ENCODE results near the gene SNX18.
"Not testable (repeated sequence)": the region's sequence is repeated elsewhere in the genome, so short reads cannot be mapped to it uniquely, and the experiment has no call there.

SNX18 gene

GRCh38 chr5:54533541-54534190, 16.1 kb downstream of the SNX18 start:
- Histone ChIP-seq H3K9ac (ENCODE audit: low read length) (peak overlapping the region; percentile 28), H3K27me3 (ENCODE audit: control insufficient read depth, insufficient read depth, low read length) (no peaks in the 10 kb centered on the region), H3K4me1 (ENCODE audit: control insufficient read depth, low read depth, low read length) (peaks cover 14% of the 10 kb centered on the region), H3K36me3 (ENCODE audit: control insufficient read depth, low read depth, low read length) (no peaks in the 10 kb centered on the region), H3K9me3 (ENCODE audit: control insufficient read depth, low read depth, low read length) (no peaks in the 10 kb centered on the region), H3K4me3 (ENCODE audit: low read length) (no peak overlapping the region), H3K27ac (ENCODE audit: low read length) (no peak overlapping the region)

- Histone ChIP-seq H3K9ac (ENCODE audit: low read length) (peak overlapping the region; percentile 28), H3K27ac (ENCODE audit: low read length) (no peak overlapping the region), H3K36me3 (ENCODE audit: control insufficient read depth, low read depth, low read length) (no peaks in the 10 kb centered on the region), H3K4me1 (ENCODE audit: control insufficient read depth, low read depth, low read length) (peaks cover 14% of the 10 kb centered on the region), H3K4me3 (ENCODE audit: low read length) (no peak overlapping the region), H3K9me3 (ENCODE audit: control insufficient read depth, low read depth, low read length) (no peaks in the 10 kb centered on the region), H3K27me3 (ENCODE audit: control insufficient read depth, insufficient read depth, low read length) (no peaks in the 10 kb centered on the region)
Measured at GRCh38 chr5:54534191-54535004, 16.8 kb downstream of the SNX18 start.

- Histone ChIP-seq H3K36me3 (ENCODE audit: control insufficient read depth, low read depth, low read length) (no peaks in the 10 kb centered on the region), H3K9ac (ENCODE audit: low read length) (no peak overlapping the region), H3K27ac (ENCODE audit: low read length) (no peak overlapping the region), H3K9me3 (ENCODE audit: control insufficient read depth, low read depth, low read length) (no peaks in the 10 kb centered on the region), H3K4me3 (ENCODE audit: low read length) (no peak overlapping the region), H3K4me1 (ENCODE audit: control insufficient read depth, low read depth, low read length) (peaks cover 14% of the 10 kb centered on the region), H3K27me3 (ENCODE audit: control insufficient read depth, insufficient read depth, low read length) (no peaks in the 10 kb centered on the region)
Measured at GRCh38 chr5:54535149-54535844, 17.7 kb downstream of the SNX18 start.

GRCh38 chr5:54536375-54536774, 18.8 kb downstream of the SNX18 start:
- H3K36me3 ChIP-seq (ENCODE audit: control insufficient read depth, low read depth, low read length); H3K27me3 ChIP-seq (ENCODE audit: control insufficient read depth, insufficient read depth, low read length); H3K27ac ChIP-seq (ENCODE audit: low read length): not testable (repeated sequence)

GRCh38 chr5:54536861-54537260, 19.3 kb downstream of the SNX18 start:
- H3K9me3 ChIP-seq (ENCODE audit: control insufficient read depth, low read depth, low read length); H3K9ac ChIP-seq (ENCODE audit: low read length); H3K27ac ChIP-seq (ENCODE audit: low read length); H3K27me3 ChIP-seq (ENCODE audit: control insufficient read depth, insufficient read depth, low read length); H3K36me3 ChIP-seq (ENCODE audit: control insufficient read depth, low read depth, low read length); H3K4me3 ChIP-seq (ENCODE audit: low read length): not testable (repeated sequence)
- H3K4me1 ChIP-seq (ENCODE audit: control insufficient read depth, low read depth, low read length) = peaks cover 14% of the 10 kb centered on the region

More at GRCh38 chr5:54536375-54536774, 18.8 kb downstream of the SNX18 start:
- H3K4me1 ChIP-seq (ENCODE audit: control insufficient read depth, low read depth, low read length) = peaks cover 14% of the 10 kb centered on the region
- not testable (repeated sequence) for H3K9ac ChIP-seq (ENCODE audit: low read length); H3K9me3 ChIP-seq (ENCODE audit: control insufficient read depth, low read depth, low read length); H3K4me3 ChIP-seq (ENCODE audit: low read length)

- no peaks in the 10 kb centered on the region for H3K27me3 ChIP-seq (ENCODE audit: control insufficient read depth, insufficient read depth, low read length)
- H3K27ac ChIP-seq (ENCODE audit: low read length) = no peak overlapping the region
- H3K9ac ChIP-seq (ENCODE audit: low read length) = no peak overlapping the region
- no peaks in the 10 kb centered on the region for H3K9me3 ChIP-seq (ENCODE audit: control insufficient read depth, low read depth, low read length)
- H3K4me3 ChIP-seq (ENCODE audit: low read length) = no peak overlapping the region
- no peaks in the 10 kb centered on the region for H3K36me3 ChIP-seq (ENCODE audit: control insufficient read depth, low read depth, low read length)
- H3K4me1 ChIP-seq (ENCODE audit: control insufficient read depth, low read depth, low read length) = peaks cover 14% of the 10 kb centered on the region
Measured at GRCh38 chr5:54537725-54538124, 20.2 kb downstream of the SNX18 start.

GRCh38 chr5:54538156-54538555, 20.6 kb downstream of the SNX18 start:
- Histone ChIP-seq H3K4me3 (ENCODE audit: low read length) (no peak overlapping the region), H3K9ac (ENCODE audit: low read length) (no peak overlapping the region), H3K36me3 (ENCODE audit: control insufficient read depth, low read depth, low read length) (no peaks in the 10 kb centered on the region), H3K27me3 (ENCODE audit: control insufficient read depth, insufficient read depth, low read length) (no peaks in the 10 kb centered on the region), H3K4me1 (ENCODE audit: control insufficient read depth, low read depth, low read length) (peaks cover 14% of the 10 kb centered on the region), H3K27ac (ENCODE audit: low read length) (no peak overlapping the region), H3K9me3 (ENCODE audit: control insufficient read depth, low read depth, low read length) (no peaks in the 10 kb centered on the region)

GRCh38 chr5:54539001-54539400, 21.4 kb downstream of the SNX18 start:
- Histone ChIP-seq H3K9ac (ENCODE audit: low read length) (no peak overlapping the region), H3K4me3 (ENCODE audit: low read length) (no peak overlapping the region), H3K4me1 (ENCODE audit: control insufficient read depth, low read depth, low read length) (peaks cover 6% of the 10 kb centered on the region), H3K9me3 (ENCODE audit: control insufficient read depth, low read depth, low read length) (no peaks in the 10 kb centered on the region), H3K27ac (ENCODE audit: low read length) (no peak overlapping the region), H3K36me3 (ENCODE audit: control insufficient read depth, low read depth, low read length) (no peaks in the 10 kb centered on the region), H3K27me3 (ENCODE audit: control insufficient read depth, insufficient read depth, low read length) (no peaks in the 10 kb centered on the region)

- Histone ChIP-seq H3K4me1 (ENCODE audit: control insufficient read depth, low read depth, low read length) (no peaks in the 10 kb centered on the region), H3K27me3 (ENCODE audit: control insufficient read depth, insufficient read depth, low read length) (no peaks in the 10 kb centered on the region), H3K36me3 (ENCODE audit: control insufficient read depth, low read depth, low read length) (no peaks in the 10 kb centered on the region), H3K9ac (ENCODE audit: low read length) (no peak overlapping the region), H3K4me3 (ENCODE audit: low read length) (no peak overlapping the region), H3K9me3 (ENCODE audit: control insufficient read depth, low read depth, low read length) (no peaks in the 10 kb centered on the region), H3K27ac (ENCODE audit: low read length) (no peak overlapping the region)
Measured at GRCh38 chr5:54540286-54540685, 22.7 kb downstream of the SNX18 start.

- H3K4me1 ChIP-seq (ENCODE audit: control insufficient read depth, low read depth, low read length) = no peaks in the 10 kb centered on the region
- no peaks in the 10 kb centered on the region for H3K36me3 ChIP-seq (ENCODE audit: control insufficient read depth, low read depth, low read length)
- no peak overlapping the region for H3K27ac ChIP-seq (ENCODE audit: low read length)
- H3K4me3 ChIP-seq (ENCODE audit: low read length) = no peak overlapping the region
- no peak overlapping the region for H3K9ac ChIP-seq (ENCODE audit: low read length)
- H3K27me3 ChIP-seq (ENCODE audit: control insufficient read depth, insufficient read depth, low read length) = no peaks in the 10 kb centered on the region
- H3K9me3 ChIP-seq (ENCODE audit: control insufficient read depth, low read depth, low read length) = no peaks in the 10 kb centered on the region
Measured at GRCh38 chr5:54541823-54542783, 24.5 kb downstream of the SNX18 start.

GRCh38 chr5:54544044-54544443, 26.5 kb downstream of the SNX18 start:
- Histone ChIP-seq H3K9me3 (ENCODE audit: control insufficient read depth, low read depth, low read length) (no peaks in the 10 kb centered on the region), H3K36me3 (ENCODE audit: control insufficient read depth, low read depth, low read length) (no peaks in the 10 kb centered on the region), H3K27me3 (ENCODE audit: control insufficient read depth, insufficient read depth, low read length) (no peaks in the 10 kb centered on the region), H3K9ac (ENCODE audit: low read length) (no peak overlapping the region), H3K4me1 (ENCODE audit: control insufficient read depth, low read depth, low read length) (no peaks in the 10 kb centered on the region), H3K27ac (ENCODE audit: low read length) (no peak overlapping the region), H3K4me3 (ENCODE audit: low read length) (no peak overlapping the region)

All from iPS-18a (cell line).